ENCODE data around the gene UNCX.

The UNCX gene

DNA sequence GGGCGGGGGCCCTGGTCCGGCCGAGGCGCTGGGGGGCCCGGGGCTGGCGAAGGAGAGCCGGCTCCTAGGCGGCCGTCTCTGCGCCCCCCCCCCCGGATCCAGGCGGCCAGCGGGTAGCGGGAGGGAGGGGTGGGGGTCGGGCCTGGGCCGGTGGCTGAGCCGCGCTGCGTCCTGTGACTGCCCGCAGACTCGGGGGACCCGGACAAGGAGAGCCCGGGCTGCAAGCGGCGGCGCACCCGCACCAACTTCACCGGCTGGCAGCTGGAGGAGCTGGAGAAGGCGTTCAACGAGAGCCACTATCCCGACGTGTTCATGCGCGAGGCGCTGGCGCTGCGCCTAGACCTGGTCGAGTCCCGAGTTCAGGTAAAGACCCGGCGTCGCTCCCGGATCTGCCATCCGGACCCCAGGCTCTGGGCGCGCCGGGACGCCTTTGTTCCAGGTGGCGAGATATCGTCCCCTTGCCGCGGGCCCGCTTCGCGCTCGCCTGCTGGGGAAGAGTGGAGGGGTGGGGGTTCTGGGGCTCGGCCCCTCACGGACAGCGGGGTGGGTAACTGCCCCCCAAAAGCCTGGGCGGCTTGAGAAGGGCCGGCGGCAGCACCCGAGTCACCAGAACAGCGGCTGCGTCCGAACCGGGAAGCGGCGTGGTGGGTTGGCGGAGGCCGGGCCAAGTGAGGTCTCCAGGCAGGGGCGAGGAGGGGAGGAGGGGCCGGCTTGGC is 819 bp downstream of the UNCX start:
- no peak for DNase-seq

GRCh38 chr7:1234049-1234880 is 1.6 kb downstream of the UNCX start:
- DNase-seq: no peak

DNA sequence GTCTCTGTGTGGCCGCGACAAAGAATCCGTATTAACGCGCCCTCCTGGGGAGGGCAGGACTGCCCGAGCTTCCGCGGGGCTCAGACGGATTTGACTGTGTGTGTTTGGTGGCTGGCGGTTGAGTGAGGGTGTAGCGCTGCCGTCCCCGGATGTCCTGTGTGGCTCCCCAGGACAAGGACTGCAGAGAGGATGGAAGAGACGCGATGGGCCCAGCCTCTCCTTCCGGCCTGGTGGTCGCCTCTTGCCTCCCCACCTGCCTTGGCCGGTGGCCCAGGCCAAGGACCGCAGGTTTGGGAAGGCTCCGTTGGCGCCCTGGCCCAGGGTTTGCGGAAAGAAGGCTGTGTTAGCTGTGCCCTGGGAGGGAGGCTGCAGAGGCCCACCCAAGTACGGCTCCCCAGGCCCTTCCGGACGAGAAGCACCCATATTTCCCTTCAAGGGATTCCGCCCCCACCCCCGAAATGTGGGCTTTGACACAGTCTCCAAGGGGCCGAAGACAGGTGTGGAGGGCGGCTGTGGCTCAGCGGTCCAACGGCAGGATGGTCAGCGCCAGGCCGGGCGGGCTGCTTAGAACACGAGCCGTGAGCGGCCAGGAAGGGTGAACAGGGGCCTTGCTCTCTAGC is 2.3 kb downstream of the UNCX start:
- no peak for DNase-seq

GRCh38 chr7:1235501-1236131 is 2.9 kb downstream of the UNCX start:
- DNase-seq: no peak

- no peak for DNase-seq
These were observed 3.5 kb downstream of the UNCX start for GRCh38 chr7:1236132-1236661.

DNA sequence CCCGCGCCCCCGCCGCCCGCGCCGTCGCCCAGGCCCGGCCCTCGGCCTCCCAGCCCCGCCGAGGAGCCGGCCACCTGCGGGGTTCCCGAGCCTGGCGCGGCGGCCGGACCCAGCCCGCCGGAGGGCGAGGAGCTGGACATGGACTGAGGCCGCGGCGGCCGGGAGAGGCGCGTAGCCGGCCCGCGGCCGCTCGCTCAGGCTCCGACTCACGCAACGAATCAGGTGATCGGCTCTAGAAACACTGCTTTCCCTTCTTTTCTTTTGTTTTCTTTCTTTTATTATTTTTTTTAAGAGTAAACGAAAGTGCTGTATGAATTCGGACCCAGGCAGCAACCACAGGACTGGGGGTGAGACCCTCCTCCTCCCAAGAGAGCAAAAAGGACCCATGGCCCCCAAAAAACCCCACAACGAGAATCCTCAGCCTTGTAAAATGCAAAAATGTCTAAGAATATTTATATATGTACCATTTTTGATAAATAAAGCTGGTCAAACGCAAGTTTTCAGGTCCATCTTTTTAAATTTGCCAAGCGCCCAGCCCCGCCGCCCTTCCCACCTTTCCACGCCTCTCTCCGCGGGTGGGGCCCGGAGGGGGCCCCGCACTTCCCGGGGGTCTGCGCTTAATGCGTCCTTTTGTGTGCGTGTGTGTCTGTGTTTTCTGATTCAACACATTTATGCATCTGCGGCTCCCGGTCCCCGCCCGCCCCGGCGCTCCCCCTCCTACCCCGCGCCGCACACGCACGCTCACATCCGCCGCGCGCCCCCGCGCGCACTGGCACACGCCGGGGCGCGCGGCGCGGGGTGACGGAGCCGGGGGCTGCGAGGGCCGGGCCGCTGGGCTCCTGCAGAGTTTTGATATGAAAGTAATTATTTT is 4.4 kb downstream of the UNCX start:
- no peak for DNase-seq

DNA sequence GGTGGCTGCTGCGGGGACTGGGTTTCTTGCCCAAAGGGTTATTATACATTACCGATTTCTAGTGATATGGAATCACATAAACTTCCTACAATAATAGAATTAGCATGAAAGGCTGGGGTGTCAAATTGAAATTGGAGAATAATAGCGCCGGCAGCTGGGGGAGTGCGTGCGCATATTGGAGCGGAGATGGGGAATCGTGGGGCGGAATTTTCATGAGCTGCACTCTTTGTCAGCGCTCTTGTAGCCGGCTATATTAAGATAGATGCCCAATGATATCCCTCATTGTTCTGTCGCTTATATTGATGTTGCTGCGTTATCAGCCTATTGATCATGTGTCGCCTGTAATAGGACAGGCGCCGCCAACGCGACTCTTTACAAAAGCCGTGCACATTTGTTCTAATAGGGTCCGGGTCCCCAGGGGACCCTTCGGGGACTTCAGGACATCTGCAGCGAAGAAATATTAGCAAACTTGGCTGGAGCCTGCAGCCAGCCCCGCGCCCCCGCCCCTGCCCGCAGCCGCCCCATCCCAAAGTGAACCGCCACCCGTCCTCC is 5.1 kb downstream of the UNCX start:
- DNase-seq: no peak

- DNase-seq: no peak
These were observed 5.8 kb downstream of the UNCX start for GRCh38 chr7:1238450-1238882.

- DNase-seq: no peak
These were observed 6.5 kb downstream of the UNCX start for GRCh38 chr7:1238931-1239802.

DNA sequence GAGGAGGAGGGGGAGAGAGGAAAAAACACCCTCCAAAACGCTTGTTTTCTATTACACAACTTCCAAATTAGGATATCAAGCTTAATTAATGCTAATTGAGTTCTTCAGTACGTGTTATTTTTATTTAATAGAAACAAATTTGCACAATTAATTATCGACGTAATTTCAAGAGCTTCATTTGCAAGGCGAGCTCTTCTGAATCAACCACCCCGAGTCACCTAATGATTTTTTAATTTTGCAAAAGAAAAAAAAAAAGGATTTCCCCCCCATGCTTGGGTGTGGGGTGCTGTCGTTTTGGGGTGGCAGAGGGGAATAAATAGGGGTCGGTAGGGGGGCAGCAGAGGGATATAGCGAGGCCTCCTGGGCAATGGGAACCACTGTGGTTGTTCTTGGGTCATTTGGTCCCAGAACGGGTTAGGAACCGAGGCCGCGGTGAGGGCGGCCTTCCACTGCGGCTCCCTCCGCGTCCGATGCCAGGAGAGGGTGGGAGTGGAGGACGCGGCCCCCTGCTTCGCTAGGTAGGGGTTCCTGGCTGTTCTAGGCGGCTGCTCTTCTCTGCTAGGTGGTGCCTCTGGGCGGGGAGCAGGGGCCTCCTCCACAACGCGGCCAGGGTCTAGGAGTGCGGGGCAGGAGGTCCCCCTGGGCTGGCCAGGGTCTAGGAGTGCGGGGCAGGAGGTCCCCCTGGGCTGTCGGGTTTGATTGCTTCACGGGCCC is 7.3 kb downstream of the UNCX start:
- no peak for DNase-seq

DNA sequence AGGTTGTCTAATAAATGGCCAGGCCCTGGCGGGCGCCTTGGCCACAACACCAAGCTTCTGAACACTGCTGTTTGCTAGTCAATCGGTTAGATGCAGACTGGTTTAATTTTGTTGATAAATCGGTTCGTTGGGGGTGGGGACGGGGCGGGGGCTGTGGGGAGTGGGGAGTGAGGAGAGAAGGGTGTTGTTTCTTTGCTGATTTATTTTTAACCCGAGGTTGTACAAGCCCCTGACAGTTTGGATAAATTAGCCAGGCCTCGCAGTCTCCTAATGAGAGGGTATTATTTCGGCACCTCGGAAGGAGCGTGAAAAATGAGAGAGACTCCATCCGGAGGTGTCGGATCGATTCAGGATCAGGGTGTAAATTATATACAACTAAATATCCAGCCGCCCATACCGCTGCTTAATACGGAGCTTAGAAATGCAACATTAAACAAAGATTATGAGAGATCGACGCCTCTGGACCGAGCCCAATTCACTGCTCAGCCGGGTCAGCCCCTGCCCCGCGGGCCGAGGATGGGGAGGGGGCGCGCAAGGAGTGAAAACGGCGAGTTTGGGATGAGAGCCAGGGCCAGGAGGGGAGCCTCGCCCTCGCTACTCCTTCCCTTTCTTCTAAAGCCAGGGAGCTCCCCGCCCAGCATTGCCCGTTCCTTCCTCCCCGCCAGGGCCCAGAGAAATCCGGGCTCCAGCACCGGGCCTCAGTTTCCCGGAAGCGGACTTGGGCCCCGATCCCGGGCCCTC is 8.0 kb downstream of the UNCX start:
- no peak for DNase-seq

GRCh38 chr7:1241258-1241602 is 8.6 kb downstream of the UNCX start:
- no peak for DNase-seq

DNA sequence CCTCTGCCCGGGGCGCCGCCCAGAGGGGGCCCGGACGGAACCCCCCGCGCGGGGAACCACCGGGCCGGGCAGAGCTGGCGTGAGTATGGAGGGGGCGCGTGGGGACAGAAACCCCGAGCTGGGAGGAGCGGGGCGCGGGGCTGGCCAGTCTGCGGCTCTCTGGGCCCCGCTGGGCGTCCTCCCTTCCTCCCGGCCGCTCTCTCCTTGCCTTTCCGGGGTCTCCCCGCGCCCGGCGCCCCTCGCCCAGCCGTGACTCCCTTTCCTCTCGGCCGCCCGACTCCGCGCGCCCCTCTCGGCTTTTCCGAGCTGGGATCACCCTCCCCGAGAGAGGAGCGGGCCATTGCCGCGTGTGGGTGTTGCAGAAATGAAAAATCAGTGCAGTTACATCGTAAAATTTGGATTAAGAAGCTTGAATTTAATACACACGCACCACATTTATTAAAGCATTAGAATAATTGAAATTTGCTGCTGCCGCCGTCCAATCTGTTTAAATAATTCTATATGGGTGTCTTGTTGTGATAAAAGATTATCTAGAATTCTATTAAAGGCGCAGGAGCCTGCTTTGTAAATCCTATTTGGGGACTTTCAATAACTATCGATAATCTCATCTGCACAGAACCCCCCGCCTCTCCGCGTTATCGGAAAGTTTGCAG is 9.1 kb downstream of the UNCX start:
- no peak for DNase-seq

DNA sequence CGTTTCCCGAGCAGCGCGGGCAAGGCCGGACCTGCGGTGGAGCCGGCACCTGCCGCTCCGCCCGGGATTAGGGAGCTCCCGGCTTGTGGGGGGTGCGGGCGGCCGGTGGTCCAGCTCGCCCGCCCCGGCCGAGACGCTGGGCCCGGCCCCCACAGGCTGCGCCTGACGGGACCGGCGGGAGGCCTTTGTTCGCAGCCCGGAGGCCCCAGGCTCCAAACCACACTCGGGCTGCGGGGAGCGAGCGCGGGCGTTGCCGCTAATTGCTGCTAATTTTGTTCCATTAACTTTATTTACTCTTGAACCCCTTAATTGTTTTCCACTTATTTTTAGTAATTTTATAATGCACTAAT is 9.6 kb downstream of the UNCX start:
- no peak for DNase-seq

GRCh38 chr7:1242606-1243289 is 10.1 kb downstream of the UNCX start:
- DNase-seq: no peak

- no peak for DNase-seq
These were observed 10.8 kb downstream of the UNCX start for GRCh38 chr7:1243290-1243963.

- DNase-seq: no peak
These were observed 11.3 kb downstream of the UNCX start for GRCh38 chr7:1243964-1244416.

All from NCI-H187 (cell line).